WTC11 (cell line): ENCODE data around the gene NLRC5. TPM values are rescaled to one million over a fixed set of nuclear protein-coding genes. Genes with fewer than 3 reads are reported as not detected.

Source experiments
- ATAC-seq: fragments of 200-7000 bp; cut with Tn5 transposase; 2 replicates; pipeline ENCODE4 v1.10.0; 2021; ENCODE audit warnings: mild to moderate bottlenecking, moderate library complexity
- CTCF ChIA-PET: fragments of 300-600 bp; sonication (Branson Sonifier 250); formaldehyde crosslinking; loops from one replicate; lab custom pipeline; 2021; ENCODE audit warnings: antibody characterized with exemption; lab: Charles Lee
- POLR2A ChIA-PET: fragments of 350-600 bp; sonication (Branson Sonifier 250); formaldehyde crosslinking; loops from one replicate; lab custom pipeline; 2021; ENCODE audit warnings: antibody characterized with exemption; lab: Charles Lee
- DNase-seq: peaks from one replicate; pipeline ENCODE4 v3.0.0; 2021; ENCODE audit warnings: low spot score
- H3K27ac Mint-ChIP-seq: 2 replicates; pipeline ENCODE4 v1.8.0; 2021; ENCODE audit warnings: mixed read lengths
- H3K27me3 Mint-ChIP-seq: 2 replicates; pipeline ENCODE4 v1.8.0; 2021; ENCODE audit warnings: low read depth, mild to moderate bottlenecking, moderate library complexity, mixed read lengths
- H3K36me3 Mint-ChIP-seq: 2 replicates; pipeline ENCODE4 v1.8.0; 2021; ENCODE audit warnings: mixed read lengths
- H3K4me1 Mint-ChIP-seq: 2 replicates; pipeline ENCODE4 v1.8.0; 2022; ENCODE audit warnings: mixed read lengths
- H3K4me3 Mint-ChIP-seq: 2 replicates; pipeline ENCODE4 v1.8.0; 2021; ENCODE audit warnings: mild to moderate bottlenecking, moderate library complexity, mixed read lengths
- H3K9me3 Mint-ChIP-seq: 2 replicates; pipeline ENCODE4 v1.8.0; 2021; ENCODE audit warnings: mixed read lengths
- EMX1 ChIP-seq: fragments of 250-450 bp; sonication (Bioruptor Pico); IDR thresholded peaks from 2 replicates; pipeline ENCODE4 v1.8.0; 2021; ENCODE audit warnings: mild to moderate bottlenecking
- JAZF1 ChIP-seq: fragments of 250-450 bp; sonication (Bioruptor Pico); IDR thresholded peaks from 2 replicates; pipeline ENCODE4 v1.9.0; 2021; ENCODE audit warnings: moderate library complexity, mild to moderate bottlenecking, inconsistent platforms
- JUN ChIP-seq: sonication (generic); formaldehyde crosslinking; IDR thresholded peaks from 2 replicates; pipeline ENCODE4 v1.8.0; 2023; ENCODE audit warnings: mild to moderate bottlenecking, missing genetic modification reagents
- KAT7 ChIP-seq: sonication (generic); formaldehyde crosslinking; IDR thresholded peaks from 2 replicates; pipeline ENCODE4 v1.8.1; 2023; ENCODE audit warnings: missing genetic modification reagents, mild to moderate bottlenecking, borderline replicate concordance
- NFATC4 ChIP-seq: fragments of 250-450 bp; sonication (Bioruptor Pico); IDR thresholded peaks from 2 replicates; pipeline ENCODE4 v1.9.0; 2021; ENCODE audit warnings: mild to moderate bottlenecking
- NR3C1 ChIP-seq: sonication (generic); formaldehyde crosslinking; conservative IDR thresholded peaks from 2 replicates; pipeline ENCODE4 v1.8.1; 2023; ENCODE audit warnings: low read depth, mild to moderate bottlenecking, missing genetic modification reagents
- OVOL2 ChIP-seq: fragments of 250-450 bp; sonication (Bioruptor Pico); IDR thresholded peaks from 2 replicates; pipeline ENCODE4 v1.9.0; 2021; ENCODE audit warnings: mild to moderate bottlenecking, borderline replicate concordance
- PRRX2 ChIP-seq: fragments of 250-450 bp; sonication (Bioruptor Pico); IDR thresholded peaks from 2 replicates; pipeline ENCODE4 v1.8.0; 2021; ENCODE audit warnings: mild to moderate bottlenecking
- SMAD3 ChIP-seq: sonication (generic); formaldehyde crosslinking; IDR thresholded peaks from 2 replicates; pipeline ENCODE4 v1.8.0; 2022; ENCODE audit warnings: missing genetic modification reagents, mild to moderate bottlenecking, borderline replicate concordance
- SMAD4 ChIP-seq: sonication (generic); formaldehyde crosslinking; IDR thresholded peaks from 2 replicates; pipeline ENCODE4 v1.8.0; 2022; ENCODE audit warnings: mild to moderate bottlenecking, missing genetic modification reagents
- TEAD4 ChIP-seq: sonication (generic); formaldehyde crosslinking; IDR thresholded peaks from 2 replicates; pipeline ENCODE4 v1.8.0; 2022; ENCODE audit warnings: mild to moderate bottlenecking, missing genetic modification reagents
- ZBTB43 ChIP-seq: sonication (generic); formaldehyde crosslinking; IDR thresholded peaks from 2 replicates; pipeline ENCODE4 v1.8.1; 2023; ENCODE audit warnings: mild to moderate bottlenecking, missing genetic modification reagents
- ZMAT4 ChIP-seq: fragments of 250-450 bp; sonication (Bioruptor Pico); IDR thresholded peaks from 2 replicates; pipeline ENCODE4 v1.9.0; 2021; ENCODE audit warnings: mild to moderate bottlenecking
- ZNF317 ChIP-seq: sonication (generic); formaldehyde crosslinking; IDR thresholded peaks from 2 replicates; pipeline ENCODE4 v1.8.1; 2023; ENCODE audit warnings: low read depth, mild to moderate bottlenecking, moderate library complexity, missing genetic modification reagents, borderline replicate concordance
- ZNF416 ChIP-seq: fragments of 250-450 bp; sonication (Bioruptor Pico); IDR thresholded peaks from 2 replicates; pipeline ENCODE4 v1.9.0; 2021; ENCODE audit warnings: mild to moderate bottlenecking, inconsistent platforms
- ZNF671 ChIP-seq: fragments of 250-450 bp; sonication (Bioruptor Pico); IDR thresholded peaks from 2 replicates; pipeline ENCODE4 v1.8.0; 2021; ENCODE audit warnings: mild to moderate bottlenecking
- total RNA-seq: library from RNA; stranded (reverse); gene quantifications from 3 replicates; pipeline ENCODE4 v1.2.3, GENCODE V29; 2021
- TF ChIP-seq, protein P1 (sequence below): fragments of 200-600 bp; IDR thresholded peaks from 2 replicates; pipeline ENCODE4 v1.8.0; 2022; ENCODE audit warnings: antibody characterized with exemption
- TF ChIP-seq, protein P2 (sequence below): sonication (generic); formaldehyde crosslinking; IDR thresholded peaks from 2 replicates; pipeline ENCODE4 v1.8.0; 2023; ENCODE audit warnings: missing genetic modification reagents, mild to moderate bottlenecking, borderline replicate concordance
- TF ChIP-seq, protein P3 (sequence below): sonication (generic); formaldehyde crosslinking; IDR thresholded peaks from 2 replicates; pipeline ENCODE4 v1.8.0; 2022; ENCODE audit warnings: mild to moderate bottlenecking, missing genetic modification reagents

NLRC5 gene
- total RNA-seq, 1 experiment from 2014 or later, result 2.8 TPM

GRCh38 chr16:56939801-56940200 is 49.6 kb upstream of the NLRC5 start:
- ATAC-seq (no peak), DNase-seq (no peak)
- ChIA-PET POLR2A (no interaction called here), CTCF (no interaction called here)
- H3K27ac Mint-ChIP-seq, result no peak overlapping the region
- H3K4me3 Mint-ChIP-seq, result no peak overlapping the region
- peaks cover under 1% of the 10 kb centered on the region; the same call in 1 of the 2 replicates for H3K4me1 Mint-ChIP-seq
- TF ChIP-seq SMAD4, result no peak
- TF ChIP-seq, protein P1, sequence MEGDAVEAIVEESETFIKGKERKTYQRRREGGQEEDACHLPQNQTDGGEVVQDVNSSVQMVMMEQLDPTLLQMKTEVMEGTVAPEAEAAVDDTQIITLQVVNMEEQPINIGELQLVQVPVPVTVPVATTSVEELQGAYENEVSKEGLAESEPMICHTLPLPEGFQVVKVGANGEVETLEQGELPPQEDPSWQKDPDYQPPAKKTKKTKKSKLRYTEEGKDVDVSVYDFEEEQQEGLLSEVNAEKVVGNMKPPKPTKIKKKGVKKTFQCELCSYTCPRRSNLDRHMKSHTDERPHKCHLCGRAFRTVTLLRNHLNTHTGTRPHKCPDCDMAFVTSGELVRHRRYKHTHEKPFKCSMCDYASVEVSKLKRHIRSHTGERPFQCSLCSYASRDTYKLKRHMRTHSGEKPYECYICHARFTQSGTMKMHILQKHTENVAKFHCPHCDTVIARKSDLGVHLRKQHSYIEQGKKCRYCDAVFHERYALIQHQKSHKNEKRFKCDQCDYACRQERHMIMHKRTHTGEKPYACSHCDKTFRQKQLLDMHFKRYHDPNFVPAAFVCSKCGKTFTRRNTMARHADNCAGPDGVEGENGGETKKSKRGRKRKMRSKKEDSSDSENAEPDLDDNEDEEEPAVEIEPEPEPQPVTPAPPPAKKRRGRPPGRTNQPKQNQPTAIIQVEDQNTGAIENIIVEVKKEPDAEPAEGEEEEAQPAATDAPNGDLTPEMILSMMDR, result no peak
- no peak for TF ChIP-seq JUN (CRISPR knock-in tag)
- TF ChIP-seq ZMAT4 (CRISPR knock-in tag), result no peak
- no peak for TF ChIP-seq TEAD4 (CRISPR knock-in tag)
- no peak for TF ChIP-seq ZNF671 (CRISPR knock-in tag)
- TF ChIP-seq EMX1 (CRISPR knock-in tag), result no peak
- TF ChIP-seq ZNF416 (CRISPR knock-in tag), result no peak
- no peak for TF ChIP-seq OVOL2 (CRISPR knock-in tag)
- TF ChIP-seq NFATC4 (CRISPR knock-in tag), result no peak
- TF ChIP-seq ZNF317 (CRISPR knock-in tag), result no peak
- TF ChIP-seq KAT7 (CRISPR knock-in tag), result no peak
- TF ChIP-seq SMAD3, result no peak
- TF ChIP-seq JAZF1 (CRISPR knock-in tag), result no peak
- TF ChIP-seq, protein P2, sequence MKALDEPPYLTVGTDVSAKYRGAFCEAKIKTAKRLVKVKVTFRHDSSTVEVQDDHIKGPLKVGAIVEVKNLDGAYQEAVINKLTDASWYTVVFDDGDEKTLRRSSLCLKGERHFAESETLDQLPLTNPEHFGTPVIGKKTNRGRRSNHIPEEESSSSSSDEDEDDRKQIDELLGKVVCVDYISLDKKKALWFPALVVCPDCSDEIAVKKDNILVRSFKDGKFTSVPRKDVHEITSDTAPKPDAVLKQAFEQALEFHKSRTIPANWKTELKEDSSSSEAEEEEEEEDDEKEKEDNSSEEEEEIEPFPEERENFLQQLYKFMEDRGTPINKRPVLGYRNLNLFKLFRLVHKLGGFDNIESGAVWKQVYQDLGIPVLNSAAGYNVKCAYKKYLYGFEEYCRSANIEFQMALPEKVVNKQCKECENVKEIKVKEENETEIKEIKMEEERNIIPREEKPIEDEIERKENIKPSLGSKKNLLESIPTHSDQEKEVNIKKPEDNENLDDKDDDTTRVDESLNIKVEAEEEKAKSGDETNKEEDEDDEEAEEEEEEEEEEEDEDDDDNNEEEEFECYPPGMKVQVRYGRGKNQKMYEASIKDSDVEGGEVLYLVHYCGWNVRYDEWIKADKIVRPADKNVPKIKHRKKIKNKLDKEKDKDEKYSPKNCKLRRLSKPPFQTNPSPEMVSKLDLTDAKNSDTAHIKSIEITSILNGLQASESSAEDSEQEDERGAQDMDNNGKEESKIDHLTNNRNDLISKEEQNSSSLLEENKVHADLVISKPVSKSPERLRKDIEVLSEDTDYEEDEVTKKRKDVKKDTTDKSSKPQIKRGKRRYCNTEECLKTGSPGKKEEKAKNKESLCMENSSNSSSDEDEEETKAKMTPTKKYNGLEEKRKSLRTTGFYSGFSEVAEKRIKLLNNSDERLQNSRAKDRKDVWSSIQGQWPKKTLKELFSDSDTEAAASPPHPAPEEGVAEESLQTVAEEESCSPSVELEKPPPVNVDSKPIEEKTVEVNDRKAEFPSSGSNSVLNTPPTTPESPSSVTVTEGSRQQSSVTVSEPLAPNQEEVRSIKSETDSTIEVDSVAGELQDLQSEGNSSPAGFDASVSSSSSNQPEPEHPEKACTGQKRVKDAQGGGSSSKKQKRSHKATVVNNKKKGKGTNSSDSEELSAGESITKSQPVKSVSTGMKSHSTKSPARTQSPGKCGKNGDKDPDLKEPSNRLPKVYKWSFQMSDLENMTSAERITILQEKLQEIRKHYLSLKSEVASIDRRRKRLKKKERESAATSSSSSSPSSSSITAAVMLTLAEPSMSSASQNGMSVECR, result no peak
- no peaks in the 10 kb centered on the region for H3K27me3 Mint-ChIP-seq
- H3K36me3 Mint-ChIP-seq, result peaks cover 75% of the 10 kb centered on the region
- H3K9me3 Mint-ChIP-seq, result no peaks in the 10 kb centered on the region

DNA sequence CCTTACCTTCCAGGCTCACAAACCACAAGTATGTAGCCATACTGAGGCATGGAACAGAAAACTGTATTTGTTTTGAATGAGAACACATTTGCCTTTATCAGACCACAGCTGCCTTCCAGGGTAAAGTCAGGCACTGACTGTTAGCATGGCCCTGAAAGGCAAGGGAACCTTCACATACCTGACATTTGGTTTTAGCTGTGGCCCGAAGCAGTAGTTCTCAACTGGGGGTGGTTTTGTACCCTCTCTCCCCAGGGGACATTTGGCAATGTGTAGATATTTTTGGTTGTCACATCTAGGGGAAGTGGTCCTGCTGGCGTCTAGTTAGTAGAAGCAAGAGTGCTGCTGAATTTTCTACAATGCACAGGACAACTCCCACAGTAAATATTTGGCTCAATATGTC is 48.3 kb upstream of the NLRC5 start:
- Mint-ChIP-seq H3K9me3 (no peaks in the 10 kb centered on the region), H3K27me3 (no peaks in the 10 kb centered on the region), H3K4me3 (no peak overlapping the region)
- DNase-seq (no peak), ATAC-seq (no peak)
- TF ChIP-seq PRRX2 (CRISPR knock-in tag) (no peak), ZBTB43 (CRISPR knock-in tag) (no peak), ZMAT4 (CRISPR knock-in tag) (no peak), EMX1 (CRISPR knock-in tag) (no peak), NR3C1 (CRISPR knock-in tag) (no peak)
- TF ChIP-seq, protein P3, sequence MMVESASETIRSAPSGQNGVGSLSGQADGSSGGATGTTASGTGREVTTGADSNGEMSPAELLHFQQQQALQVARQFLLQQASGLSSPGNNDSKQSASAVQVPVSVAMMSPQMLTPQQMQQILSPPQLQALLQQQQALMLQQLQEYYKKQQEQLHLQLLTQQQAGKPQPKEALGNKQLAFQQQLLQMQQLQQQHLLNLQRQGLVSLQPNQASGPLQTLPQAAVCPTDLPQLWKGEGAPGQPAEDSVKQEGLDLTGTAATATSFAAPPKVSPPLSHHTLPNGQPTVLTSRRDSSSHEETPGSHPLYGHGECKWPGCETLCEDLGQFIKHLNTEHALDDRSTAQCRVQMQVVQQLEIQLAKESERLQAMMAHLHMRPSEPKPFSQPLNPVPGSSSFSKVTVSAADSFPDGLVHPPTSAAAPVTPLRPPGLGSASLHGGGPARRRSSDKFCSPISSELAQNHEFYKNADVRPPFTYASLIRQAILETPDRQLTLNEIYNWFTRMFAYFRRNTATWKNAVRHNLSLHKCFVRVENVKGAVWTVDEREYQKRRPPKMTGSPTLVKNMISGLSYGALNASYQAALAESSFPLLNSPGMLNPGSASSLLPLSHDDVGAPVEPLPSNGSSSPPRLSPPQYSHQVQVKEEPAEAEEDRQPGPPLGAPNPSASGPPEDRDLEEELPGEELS (CRISPR knock-in tag), result no peak
- TF ChIP-seq, all 79 proteins: peak for 0
- Mint-ChIP-seq H3K36me3 (peaks cover 66% of the 10 kb centered on the region), H3K27ac (no peak overlapping the region), H3K4me1 (peaks cover 4% of the 10 kb centered on the region; the same call in 1 of the 2 replicates)
- CTCF ChIA-PET, result no interaction called here
- POLR2A ChIA-PET, result no interaction called here
